Neuronal stem cell (in vitro differentiated cells): ENCODE results near the gene RIT2.

Source experiments
- DNase-seq: peaks from one replicate; pipeline ENCODE4 v3.0.0-alpha.2; 2013; ENCODE audit warnings: low spot score
- H2AFZ ChIP-seq: one replicate; pipeline ENCODE4 v1.6.1; 2013; ENCODE audit warnings: mild to moderate bottlenecking, low read length, inconsistent platforms
- H2AK5ac ChIP-seq: 2 replicates; pipeline ENCODE4 v1.6.1; 2013; ENCODE audit warnings: low read depth, mild to moderate bottlenecking, inconsistent platforms, low read length, moderate library complexity, mixed read lengths
- H2BK120ac ChIP-seq: 2 replicates; pipeline ENCODE4 v1.6.1; 2013; ENCODE audit warnings: low read depth, mild to moderate bottlenecking, inconsistent platforms, low read length, moderate library complexity, mixed read lengths
- H2BK12ac ChIP-seq: one replicate; pipeline ENCODE4 v1.6.1; 2013; ENCODE audit warnings: low read length, inconsistent platforms
- H2BK15ac ChIP-seq: 2 replicates; pipeline ENCODE4 v1.6.1; 2013; ENCODE audit warnings: mild to moderate bottlenecking, low read length, inconsistent platforms, mixed read lengths
- H2BK5ac ChIP-seq: one replicate; pipeline ENCODE4 v1.6.1; 2013; ENCODE audit warnings: inconsistent platforms, mild to moderate bottlenecking, low read length, moderate library complexity
- H3K14ac ChIP-seq: one replicate; pipeline ENCODE4 v1.6.1; 2013; ENCODE audit warnings: low read length, inconsistent platforms
- H3K18ac ChIP-seq: 2 replicates; pipeline ENCODE4 v1.6.1; 2013; ENCODE audit warnings: low read length, inconsistent platforms
- H3K23ac ChIP-seq: 2 replicates; pipeline ENCODE4 v1.6.1; 2013; ENCODE audit warnings: low read depth, mild to moderate bottlenecking, mixed read lengths, low read length, inconsistent platforms; ENCODE audit not compliant: poor library complexity
- H3K27ac ChIP-seq: replicated peaks from 3 replicates; pipeline ENCODE4 v1.5.1; 2013; ENCODE audit warnings: low read length, inconsistent platforms
- H3K27me3 ChIP-seq, 3 experiments: 2 replicates each; pipeline ENCODE4 v1.6.1; 2013; ENCODE audit warnings: low read length in 3 of 3, mild to moderate bottlenecking in 2 of 3, inconsistent platforms in 1 of 3, low read depth in 1 of 3, mixed read lengths in 1 of 3, moderate library complexity in 1 of 3; ENCODE audit not compliant: control insufficient read depth in 3 of 3, insufficient read depth in 3 of 3
- H3K36me3 ChIP-seq, 2 donors: replicated peaks in 1 of 2; 2 replicates each; pipeline ENCODE4 v1.6.1; 2013; ENCODE audit warnings: low read length in 2 of 2; ENCODE audit not compliant: control insufficient read depth in 2 of 2, insufficient read depth in 2 of 2
- H3K4ac ChIP-seq: 2 replicates; pipeline ENCODE4 v1.6.1; 2013; ENCODE audit warnings: inconsistent platforms, mild to moderate bottlenecking, low read length, moderate library complexity
- H3K4me1 ChIP-seq, 2 donors: 1 replicate in 1 of 2; 2 replicates in 1 of 2; pipeline ENCODE4 v1.6.1; 2013; ENCODE audit warnings: low read length in 2 of 2, low read depth in 1 of 2; ENCODE audit not compliant: control insufficient read depth in 2 of 2, insufficient read depth in 1 of 2
- H3K4me2 ChIP-seq: one replicate; pipeline ENCODE4 v1.6.1; 2013; ENCODE audit warnings: mild to moderate bottlenecking, low read length, inconsistent platforms; ENCODE audit not compliant: insufficient read depth, poor library complexity, severe bottlenecking
- H3K4me3 ChIP-seq, 2 donors: 2 replicates each; pipeline ENCODE4 v1.5.1; 2013; ENCODE audit warnings: low read length in 2 of 2, mild to moderate bottlenecking in 2 of 2, inconsistent platforms in 1 of 2, moderate library complexity in 1 of 2
- H3K79me1 ChIP-seq: one replicate; pipeline ENCODE4 v1.6.1; 2013; ENCODE audit warnings: low read depth, mild to moderate bottlenecking, inconsistent platforms, low read length, moderate library complexity
- H3K9ac ChIP-seq: one replicate; pipeline ENCODE4 v1.6.1; 2013; ENCODE audit warnings: mild to moderate bottlenecking, low read depth, low read length, inconsistent platforms; ENCODE audit not compliant: poor library complexity
- H3K9me3 ChIP-seq, 2 donors: replicated peaks in 1 of 2; 2 replicates each; pipeline versions ENCODE3 to v1.6.1; 2013; ENCODE audit warnings: low read length in 2 of 2, mild to moderate bottlenecking in 2 of 2, inconsistent platforms in 1 of 2, low read depth in 1 of 2, mixed read lengths in 1 of 2, moderate library complexity in 1 of 2; ENCODE audit not compliant: control insufficient read depth in 2 of 2, insufficient read depth in 1 of 2
- H4K8ac ChIP-seq: one replicate; pipeline ENCODE4 v1.6.1; 2013; ENCODE audit warnings: low read depth, mild to moderate bottlenecking, inconsistent platforms, low read length, moderate library complexity
- H4K91ac ChIP-seq: one replicate; pipeline ENCODE4 v1.6.1; 2013; ENCODE audit warnings: low read length, low read depth, mild to moderate bottlenecking, inconsistent platforms; ENCODE audit not compliant: poor library complexity
- WGBS, 2 donors: extraction: QIAGEN DNeasy Blood & Tissue Kit; methylation state at CpG; one replicate each; pipeline ENCODE4 v1.1.7; 2013; ENCODE audit warnings: missing lambda C conversion rate in 2 of 2, mixed read lengths in 1 of 2; ENCODE audit not compliant: insufficient read length in 2 of 2, insufficient replicate concordance in 1 of 2; ENCODE audit errors: extremely low coverage in 2 of 2; 5-methylcytosine and 5-hydroxymethylcytosine counted together

Gene RIT2

GRCh38 chr18:42792731-42793130 is 322.8 kb downstream of the RIT2 start:
- H3K4ac ChIP-seq = no peak overlapping the region
- no peak overlapping the region for H2BK12ac ChIP-seq
- no peaks in the 10 kb centered on the region for H3K36me3 ChIP-seq
- no peak overlapping the region for H3K18ac ChIP-seq
- H4K91ac ChIP-seq = no peak overlapping the region
- no peak overlapping the region for H2BK120ac ChIP-seq
- H2BK5ac ChIP-seq = no peak overlapping the region
- no peak overlapping the region for H2AFZ ChIP-seq
- no peak overlapping the region for H3K9ac ChIP-seq
- no peaks in the 10 kb centered on the region for H3K27me3 ChIP-seq
- no peak for DNase-seq
- H3K27ac ChIP-seq = no peak overlapping the region
- H3K9me3 ChIP-seq = no peaks in the 10 kb centered on the region
- no peaks in the 10 kb centered on the region for H3K4me1 ChIP-seq
- H2BK15ac ChIP-seq = no peak overlapping the region
- H4K8ac ChIP-seq = no peak overlapping the region
- H3K79me1 ChIP-seq = no peaks in the 10 kb centered on the region
- H3K4me2 ChIP-seq = no peak overlapping the region
- H3K23ac ChIP-seq = no peak overlapping the region
- no peak overlapping the region for H2AK5ac ChIP-seq
- no peak overlapping the region for H3K14ac ChIP-seq
- no peak overlapping the region for H3K4me3 ChIP-seq

GRCh38 chr18:42784632-42785031 is 330.9 kb downstream of the RIT2 start:
- no peak overlapping the region for H2BK12ac ChIP-seq
- no peak overlapping the region for H3K4me2 ChIP-seq
- H2AFZ ChIP-seq = no peak overlapping the region
- no peaks in the 10 kb centered on the region for H3K27me3 ChIP-seq
- H3K23ac ChIP-seq = no peak overlapping the region
- H4K91ac ChIP-seq = no peak overlapping the region
- no peaks in the 10 kb centered on the region for H3K9me3 ChIP-seq
- H3K9ac ChIP-seq = no peak overlapping the region
- no peaks in the 10 kb centered on the region for H3K36me3 ChIP-seq
- no peaks in the 10 kb centered on the region for H3K4me1 ChIP-seq
- no peaks in the 10 kb centered on the region for H3K79me1 ChIP-seq
- no peak overlapping the region for H2BK15ac ChIP-seq
- no peak overlapping the region for H2BK120ac ChIP-seq
- no peak overlapping the region for H3K18ac ChIP-seq
- WGBS, 2 donors = no CpG with 5 or more reads among the region's 2 CpGs
- no peak overlapping the region for H3K4me3 ChIP-seq
- no peak overlapping the region for H2BK5ac ChIP-seq
- H3K27ac ChIP-seq = no peak overlapping the region
- H3K4ac ChIP-seq = no peak overlapping the region
- no peak overlapping the region for H4K8ac ChIP-seq
- H2AK5ac ChIP-seq = no peak overlapping the region
- no peak for DNase-seq
- no peak overlapping the region for H3K14ac ChIP-seq

DNA sequence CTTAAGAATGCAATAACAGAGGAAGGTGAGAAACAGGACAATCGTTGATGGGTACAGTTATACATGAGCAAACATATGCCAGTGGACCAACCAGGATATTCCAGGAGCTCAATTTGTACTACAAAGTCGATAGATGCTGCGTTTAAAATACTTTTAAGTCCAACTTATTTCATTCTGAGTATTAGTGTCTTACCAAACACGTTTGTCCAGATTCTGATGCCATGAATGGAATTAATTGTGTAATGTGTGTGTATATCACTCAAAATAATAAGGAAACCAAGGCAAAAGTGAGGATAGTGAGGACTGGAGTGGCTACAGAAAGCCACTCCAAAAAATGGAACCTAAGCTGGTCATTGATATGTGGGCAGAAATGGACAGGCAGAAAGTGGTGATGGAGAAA is 332.6 kb downstream of the RIT2 start:
- no peak overlapping the region for H3K23ac ChIP-seq
- no peak overlapping the region for H3K4ac ChIP-seq
- H2BK120ac ChIP-seq = no peak overlapping the region
- H3K9ac ChIP-seq = no peak overlapping the region
- no peak overlapping the region for H3K4me3 ChIP-seq
- no peaks in the 10 kb centered on the region for H3K36me3 ChIP-seq
- no peak overlapping the region for H2AK5ac ChIP-seq
- no peak for DNase-seq
- H3K79me1 ChIP-seq = no peaks in the 10 kb centered on the region
- no peak overlapping the region for H3K18ac ChIP-seq
- H3K27ac ChIP-seq = no peak overlapping the region
- no peak overlapping the region for H3K14ac ChIP-seq
- H3K9me3 ChIP-seq = no peaks in the 10 kb centered on the region
- H2AFZ ChIP-seq = no peak overlapping the region
- H2BK15ac ChIP-seq = no peak overlapping the region
- WGBS, 2 donors = no CpG with 5 or more reads among the region's 4 CpGs
- no peak overlapping the region for H2BK5ac ChIP-seq
- H4K8ac ChIP-seq = no peak overlapping the region
- no peak overlapping the region for H3K4me2 ChIP-seq
- H3K4me1 ChIP-seq = peaks cover 2 to 10% of the 10 kb centered on the region in 2 donors
- no peaks in the 10 kb centered on the region for H3K27me3 ChIP-seq
- H4K91ac ChIP-seq = no peak overlapping the region
- no peak overlapping the region for H2BK12ac ChIP-seq

GRCh38 chr18:42781298-42781815 is 334.1 kb downstream of the RIT2 start:
- no peak overlapping the region for H3K4me2 ChIP-seq
- H3K23ac ChIP-seq = no peak overlapping the region
- H2BK12ac ChIP-seq = no peak overlapping the region
- WGBS, 2 donors = no CpG with 5 or more reads among the region's 5 CpGs
- H3K14ac ChIP-seq = no peak overlapping the region
- H3K9ac ChIP-seq = no peak overlapping the region
- peaks cover 4 to 10% of the 10 kb centered on the region in 2 donors for H3K4me1 ChIP-seq
- H4K8ac ChIP-seq = no peak overlapping the region
- H2BK15ac ChIP-seq = no peak overlapping the region
- H2BK5ac ChIP-seq = no peak overlapping the region
- no peak overlapping the region for H3K4ac ChIP-seq
- H3K4me3 ChIP-seq = no peak overlapping the region
- H3K79me1 ChIP-seq = no peaks in the 10 kb centered on the region
- H4K91ac ChIP-seq = no peak overlapping the region
- H2AFZ ChIP-seq = peak overlapping the region; percentile 45
- H3K36me3 ChIP-seq = no peaks in the 10 kb centered on the region
- H2BK120ac ChIP-seq = no peak overlapping the region
- H3K27ac ChIP-seq = no peak overlapping the region
- no peaks in the 10 kb centered on the region for H3K27me3 ChIP-seq
- H2AK5ac ChIP-seq = no peak overlapping the region
- DNase-seq = no peak
- no peaks in the 10 kb centered on the region for H3K9me3 ChIP-seq
- H3K18ac ChIP-seq = no peak overlapping the region
